Omental fat pad (tissue), 4 donors: ENCODE data around the gene BOD1L1. TPM values are rescaled to one million over a fixed set of nuclear protein-coding genes. Genes with fewer than 3 reads are reported as not detected.

Source experiments
- ATAC-seq: fragments of 150-250 bp; one replicate; pipeline ENCODE4 v1.9.1; 2016; ENCODE audit warnings: mild to moderate bottlenecking, moderate library complexity; ENCODE audit not compliant: low FRiP score
- DNase-seq: peaks from one replicate; pipeline ENCODE4 v3.0.0-alpha.2; 2019; ENCODE audit warnings: low spot score
- CTCF ChIP-seq, 3 donors: fragments of 450-650 bp; IDR thresholded peaks; one replicate each; pipeline ENCODE4 v1.5.1; 2016 to 2017; ENCODE audit warnings: antibody characterized with exemption in 3 of 3, mild to moderate bottlenecking in 3 of 3, moderate library complexity in 2 of 3
- total RNA-seq, 4 donors: library from RNA; depleted of rRNA; stranded (reverse); fragments of >200 nt; gene quantifications; one replicate each; pipeline ENCODE4 v1.1.0, GENCODE V29; 2016

The BOD1L1 gene
- total RNA-seq, 4 donors from 2014 or later: 34.2 to 65.9 (median 36.7) TPM

GRCh38 chr4:13656569-13657405, 29.3 kb upstream of the BOD1L1 start:
- no peak for ATAC-seq
- DNase-seq: peak; percentile 44
- peak in 1 of 3 donors; percentile 9 for TF ChIP-seq CTCF (IDR thresholded peaks at IDR 0.05)

- no peak for TF ChIP-seq CTCF (IDR thresholded peaks at IDR 0.05)
- peak; percentile 82 for ATAC-seq
- DNase-seq: peak; percentile 62
Observed at GRCh38 chr4:13654162-13654797, 26.8 kb upstream of the BOD1L1 start.

- no peak for TF ChIP-seq CTCF (IDR thresholded peaks at IDR 0.05)
- no peak for ATAC-seq
Observed at GRCh38 chr4:13653766-13654161, 26.2 kb upstream of the BOD1L1 start.

GRCh38 chr4:13647031-13647430, 19.5 kb upstream of the BOD1L1 start:
- ATAC-seq (no peak), DNase-seq (no peak)
- no peak for TF ChIP-seq CTCF (IDR thresholded peaks at IDR 0.05)

More at GRCh38 chr4:13653766-13654161, 26.2 kb upstream of the BOD1L1 start:
- DNase-seq: no peak

GRCh38 chr4:13645075-13645474, 17.6 kb upstream of the BOD1L1 start:
- ATAC-seq: no peak
- no peak for TF ChIP-seq CTCF (IDR thresholded peaks at IDR 0.05)

GRCh38 chr4:13642170-13642950, 14.8 kb upstream of the BOD1L1 start:
- DNase-seq (no peak), ATAC-seq (no peak)
- TF ChIP-seq CTCF (IDR thresholded peaks at IDR 0.05): no peak

More at GRCh38 chr4:13645075-13645474, 17.6 kb upstream of the BOD1L1 start:
- DNase-seq: no peak
